Stimulated activated CD4-positive, alpha-beta T cell treated with anti-CD3 and anti-CD28 coated beads, Interleukin-4, amount 100 ng/mL, for 1 hour (primary cell): ENCODE measurements around the gene ATG4A.

Experiments
- DNase-seq: peaks from one replicate; pipeline ENCODE4 v3.0.0-alpha.2; 2020

Gene ATG4A

GRCh38 chrX:108123591-108124366, 32.2 kb downstream of the ATG4A start:
- DNase-seq: no peak

GRCh38 chrX:108126661-108127060, 35.1 kb downstream of the ATG4A start:
- DNase-seq: no peak

DNA sequence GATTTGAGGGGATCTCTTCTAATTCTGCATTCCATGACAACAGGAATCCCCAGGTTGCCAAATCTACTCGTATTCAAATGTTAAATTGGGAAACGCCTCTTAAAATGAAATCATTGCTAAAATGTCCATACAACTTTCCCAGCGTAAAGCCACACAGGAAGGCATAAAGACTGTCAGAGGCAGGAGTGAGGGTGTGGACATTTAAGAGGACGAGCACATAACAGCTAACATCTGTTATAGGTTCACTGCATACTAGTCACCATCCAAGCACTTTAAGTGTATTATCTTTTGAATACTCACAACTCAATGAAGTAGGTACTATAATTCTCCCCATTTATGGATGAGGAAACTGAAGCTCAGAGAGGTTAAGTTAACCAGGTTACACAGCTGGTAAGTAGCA, 35.6 kb downstream of the ATG4A start:
- DNase-seq: no peak

DNA sequence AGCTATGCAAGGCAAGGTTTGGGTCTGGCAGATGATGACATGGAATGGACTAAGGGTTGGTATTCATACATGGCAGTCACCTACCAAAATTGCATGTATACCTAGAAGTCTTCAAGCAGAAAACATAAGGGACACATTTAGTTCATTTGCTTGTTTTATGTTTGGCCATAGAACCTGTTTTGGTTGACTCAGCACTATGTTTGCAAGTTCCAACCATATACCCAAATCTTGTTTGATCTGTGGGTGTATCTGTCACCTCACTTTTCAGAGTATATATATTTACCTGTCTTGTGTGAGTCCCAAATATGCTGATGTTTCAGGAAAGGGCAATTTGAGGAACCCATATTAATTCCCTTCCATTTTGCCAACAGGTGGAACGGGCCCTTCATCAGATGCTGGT, 39.3 kb downstream of the ATG4A start:
- no peak for DNase-seq

- DNase-seq: no peak
These were observed 39.9 kb downstream of the ATG4A start for GRCh38 chrX:108131471-108131870.

DNA sequence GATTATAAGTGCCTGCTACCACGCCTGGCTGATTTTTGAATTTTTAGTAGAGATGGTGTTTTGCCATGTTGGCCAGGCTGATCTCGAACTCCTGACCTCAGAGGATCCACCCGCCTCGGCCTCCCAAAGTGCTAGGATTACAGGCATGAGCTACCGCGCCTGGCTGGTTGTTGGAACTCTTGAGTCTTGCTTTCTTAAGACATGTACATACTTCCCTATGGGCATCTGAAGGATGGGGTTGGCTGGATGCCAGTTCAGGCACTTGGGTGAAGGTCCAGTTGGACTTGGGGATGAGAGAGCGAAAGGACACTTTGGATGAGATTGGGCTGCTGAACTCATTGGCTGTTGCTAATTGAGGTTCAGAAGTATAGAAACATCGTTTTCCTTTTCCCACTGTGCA, 40.5 kb downstream of the ATG4A start:
- DNase-seq: no peak

- no peak for DNase-seq
These were observed 41.3 kb downstream of the ATG4A start for GRCh38 chrX:108132876-108133275.

GRCh38 chrX:108134724-108135123, 43.1 kb downstream of the ATG4A start:
- DNase-seq: no peak

DNA sequence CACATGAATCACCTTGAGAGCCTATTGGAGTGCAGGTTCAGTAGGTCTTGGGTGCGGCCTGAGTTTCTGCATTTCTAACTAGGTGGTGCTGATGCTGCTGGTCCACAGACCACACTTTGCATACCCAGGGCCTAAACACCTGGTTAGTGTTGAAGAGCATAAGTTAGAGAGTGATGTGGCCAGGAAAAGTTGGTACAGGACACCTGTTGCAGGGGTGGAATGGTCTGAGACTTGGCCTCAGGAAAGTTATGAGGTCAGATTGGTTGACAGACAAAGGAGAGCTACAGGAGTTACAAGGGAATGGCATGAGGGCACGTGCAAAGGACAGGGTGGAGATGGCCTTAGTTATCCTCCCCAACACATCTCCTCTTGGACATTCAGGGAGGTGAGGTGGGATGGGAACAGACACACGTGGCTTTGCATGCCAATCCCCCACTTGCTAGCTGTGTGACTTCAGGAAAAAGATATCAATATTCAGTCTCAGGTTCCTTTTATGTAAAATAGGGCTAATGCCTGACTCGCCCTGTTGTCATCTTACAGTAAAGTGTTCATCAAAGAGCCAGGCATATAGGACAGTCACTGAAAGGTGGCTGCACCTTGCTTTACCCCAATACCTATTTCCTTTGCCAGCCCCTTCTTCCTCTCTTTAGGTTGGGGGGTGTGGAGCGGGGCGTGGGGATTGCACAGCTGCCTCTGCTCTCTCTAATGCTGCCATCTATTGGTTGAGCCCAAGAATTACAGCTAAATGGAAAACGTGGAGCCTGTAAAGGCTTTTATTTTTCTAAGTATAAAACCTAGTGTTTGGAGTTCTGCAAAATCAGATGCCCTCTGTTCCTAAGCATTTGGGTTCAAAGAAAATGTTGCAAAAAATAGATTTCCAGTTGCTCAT, 47.5 kb downstream of the ATG4A start:
- no peak for DNase-seq

DNA sequence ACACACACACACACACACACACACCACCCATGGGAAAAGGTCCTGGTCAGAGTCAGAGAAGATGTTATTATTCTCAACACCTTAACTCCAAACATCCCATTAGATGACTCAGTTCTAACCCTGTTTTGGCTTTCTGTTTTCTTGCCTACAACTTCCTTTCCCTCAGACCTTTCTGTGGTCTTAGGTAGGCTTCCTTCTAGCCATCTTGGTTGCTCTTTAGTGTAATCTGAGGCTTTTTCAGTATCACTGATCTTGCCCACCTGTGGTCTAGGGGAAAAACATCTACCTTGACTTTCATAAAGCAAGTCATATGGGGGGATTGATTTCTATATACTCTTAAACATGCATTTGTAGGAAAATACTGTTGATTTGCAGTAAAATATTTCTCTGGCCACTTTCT, 56.9 kb downstream of the ATG4A start:
- DNase-seq: no peak

DNA sequence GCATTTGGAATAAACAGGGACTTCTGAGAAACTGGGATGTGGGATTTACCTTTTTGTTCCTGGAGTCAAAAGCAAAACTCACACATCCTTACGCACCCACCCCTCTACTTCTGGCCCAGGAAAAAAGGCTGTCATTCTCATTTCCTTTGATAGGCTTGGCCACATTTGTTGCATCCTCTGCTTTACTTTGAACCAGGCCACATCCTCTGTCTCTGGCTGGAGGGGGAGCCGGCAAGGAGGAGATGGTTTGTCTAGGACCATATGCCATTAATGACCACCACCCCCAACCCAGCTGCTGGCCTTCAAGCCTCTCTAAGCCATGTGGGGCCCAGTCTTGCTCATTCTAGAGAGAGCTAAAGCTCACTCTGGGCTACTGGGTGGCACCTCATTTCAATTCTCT, 64.5 kb downstream of the ATG4A start:
- no peak for DNase-seq

GRCh38 chrX:108156934-108157466, 65.4 kb downstream of the ATG4A start:
- DNase-seq: no peak

GRCh38 chrX:108157628-108158027, 66.0 kb downstream of the ATG4A start:
- no peak for DNase-seq

DNA sequence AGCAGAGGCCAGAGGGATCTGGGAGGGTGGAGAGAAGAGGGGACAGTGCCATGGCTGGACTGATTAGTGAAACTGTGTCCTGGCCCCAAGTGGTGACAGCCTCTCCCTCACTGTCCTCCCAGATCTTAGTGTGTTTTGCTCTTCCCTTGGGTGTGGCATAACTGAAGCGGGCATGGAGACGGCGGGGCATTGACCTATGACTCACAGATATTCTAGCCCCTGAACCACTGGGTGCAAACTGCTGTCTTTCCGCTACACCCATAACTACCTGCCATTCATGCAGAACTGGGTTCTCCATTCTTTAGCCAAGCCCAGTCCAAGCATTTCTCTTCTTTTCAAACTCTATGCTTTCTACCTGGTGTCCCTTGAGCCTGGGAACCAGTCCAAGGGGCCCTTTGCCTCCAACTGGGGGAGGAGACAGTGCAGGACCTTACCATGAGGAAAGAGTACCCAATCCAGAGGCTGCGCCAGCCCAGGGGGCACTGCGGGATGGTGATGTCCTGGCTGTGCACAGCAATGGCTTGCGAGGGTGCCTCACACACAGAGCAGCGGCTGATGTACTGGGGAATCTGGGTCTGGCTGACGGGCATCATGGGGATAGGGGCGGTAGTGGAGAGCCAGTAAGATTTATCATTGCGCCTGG, 67.6 kb downstream of the ATG4A start:
- DNase-seq: no peak

- no peak for DNase-seq
These were observed 68.7 kb downstream of the ATG4A start for GRCh38 chrX:108160309-108160708.

DNA sequence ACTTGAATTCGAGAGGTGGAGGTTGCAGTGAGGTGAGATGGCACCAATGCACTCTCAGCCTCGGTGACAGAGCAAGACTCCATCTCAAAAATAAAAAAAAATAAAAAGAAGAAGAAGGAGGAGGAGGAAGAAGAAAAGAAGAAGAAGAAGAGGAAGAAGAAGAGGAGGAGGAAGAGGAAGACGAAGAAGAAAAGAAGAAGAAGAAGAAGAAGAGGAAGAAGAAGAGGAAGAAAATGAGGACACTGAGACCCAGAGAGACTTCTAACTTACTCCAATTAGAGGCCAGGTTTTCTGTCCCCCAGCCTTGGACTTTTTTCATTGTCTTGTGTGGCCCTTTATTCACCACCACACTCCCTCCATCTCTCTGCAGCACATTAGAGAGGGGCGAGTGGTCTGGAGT, 70.7 kb downstream of the ATG4A start:
- DNase-seq: no peak

DNA sequence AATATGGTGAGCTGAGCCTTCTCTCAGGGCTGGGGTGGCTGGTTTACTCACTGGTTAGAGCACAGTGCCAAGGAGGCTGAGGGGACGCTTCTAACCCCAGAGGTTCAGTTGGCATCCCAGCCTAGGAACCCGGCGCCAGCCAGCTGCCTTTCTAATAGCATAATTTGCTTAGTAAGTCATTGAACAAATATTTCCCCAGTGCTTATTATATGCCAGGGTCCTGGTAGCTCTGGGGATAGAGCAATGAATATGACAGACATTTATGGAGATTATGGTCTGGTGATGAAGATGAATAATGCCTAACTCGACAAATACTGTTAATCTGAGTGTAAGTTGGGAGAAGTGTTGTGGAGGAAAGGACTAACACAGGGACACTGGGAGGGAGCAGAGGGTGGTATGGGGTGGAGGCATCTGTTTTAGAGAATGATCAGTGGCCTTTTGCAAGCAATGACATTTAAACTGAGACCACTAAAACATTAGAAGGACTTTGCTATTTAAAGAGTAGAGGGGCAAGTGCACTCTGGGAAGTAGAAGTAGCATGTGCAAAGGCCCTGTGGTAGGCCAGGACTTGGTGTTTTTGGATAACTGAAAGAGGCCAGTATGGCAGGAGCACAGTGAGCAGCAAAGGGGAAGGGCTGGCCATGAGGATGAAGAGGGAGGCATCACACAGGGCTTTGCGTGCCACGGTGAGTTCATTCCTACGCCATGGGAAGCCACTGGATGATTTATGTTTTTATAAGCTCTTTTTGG, 71.9 kb downstream of the ATG4A start:
- no peak for DNase-seq

- DNase-seq: no peak
These were observed 74.0 kb downstream of the ATG4A start for GRCh38 chrX:108165383-108166111.

- no peak for DNase-seq
These were observed 75.8 kb downstream of the ATG4A start for GRCh38 chrX:108167211-108167872.

DNA sequence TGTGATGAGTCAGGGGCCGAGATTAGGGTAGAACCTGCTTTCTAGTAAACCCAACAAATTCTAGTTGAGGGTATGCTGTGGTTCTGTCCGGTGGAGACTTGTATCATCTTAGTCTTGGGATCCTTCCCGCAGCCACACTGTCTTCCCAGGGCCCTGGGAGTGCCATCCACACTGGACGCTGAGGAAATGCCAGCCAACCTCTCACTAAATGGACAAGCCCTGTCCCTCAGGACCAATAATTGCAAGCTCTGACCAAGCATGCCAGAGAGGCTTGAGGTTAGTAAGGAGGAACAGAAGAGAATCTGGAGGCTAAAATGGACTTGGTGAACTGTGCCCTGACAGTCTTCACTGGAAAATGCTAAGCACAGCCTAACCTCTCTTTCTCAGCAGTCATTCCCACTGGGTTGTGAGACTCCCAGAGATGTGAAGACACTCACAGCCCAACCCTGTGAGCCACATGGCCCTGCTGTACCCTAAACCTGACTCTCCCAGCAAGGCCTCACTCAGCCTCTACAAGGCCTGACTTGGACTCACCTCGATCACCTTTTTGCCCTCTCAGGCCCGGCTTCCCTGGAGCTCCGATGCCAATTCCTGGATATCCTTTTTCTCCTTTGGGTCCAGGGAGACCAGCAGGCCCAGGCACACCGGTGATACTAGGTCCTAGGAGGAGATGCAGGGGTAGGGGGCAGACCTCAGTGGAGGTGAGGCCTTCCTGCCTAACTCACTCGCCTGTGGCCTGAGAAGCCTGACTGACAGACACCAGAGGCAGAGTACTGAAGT, 77.6 kb downstream of the ATG4A start:
- DNase-seq: no peak

DNA sequence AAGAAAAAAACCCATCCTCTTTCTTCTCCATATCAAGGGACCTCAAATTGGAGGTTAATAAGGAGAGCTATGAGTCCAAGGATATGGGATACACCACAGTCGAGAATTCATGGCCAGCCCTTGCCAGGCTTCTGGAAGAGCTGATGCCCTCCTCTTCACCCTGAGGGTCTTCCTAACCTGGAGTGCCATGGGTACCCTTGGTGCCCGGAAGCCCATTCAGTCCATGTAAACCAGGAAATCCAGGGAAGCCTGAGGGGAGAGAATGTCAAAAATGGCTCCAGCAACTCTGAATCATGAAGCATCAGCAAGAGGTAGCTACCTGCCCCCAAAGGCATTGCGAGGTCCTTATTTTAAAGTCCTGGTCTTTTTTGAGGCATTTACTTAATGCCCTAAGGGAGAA, 78.2 kb downstream of the ATG4A start:
- no peak for DNase-seq
